Dedifferentiated amniotic fluid mesenchymal stem cell (primary cell): Measurements from ENCODE around the gene EDN3.
"Not testable (repeated sequence)": the region's sequence is repeated elsewhere in the genome, so short reads cannot be mapped to it uniquely, and the experiment has no call there.

ENCODE experiments used
- DNase-seq: peaks from one replicate; pipeline ENCODE4 v3.0.0-alpha.2; 2016; ENCODE audit errors: extremely low spot score

EDN3 gene

GRCh38 chr20:59336540-59336939 lies 36.1 kb downstream of the EDN3 start:
- no peak for DNase-seq

DNA sequence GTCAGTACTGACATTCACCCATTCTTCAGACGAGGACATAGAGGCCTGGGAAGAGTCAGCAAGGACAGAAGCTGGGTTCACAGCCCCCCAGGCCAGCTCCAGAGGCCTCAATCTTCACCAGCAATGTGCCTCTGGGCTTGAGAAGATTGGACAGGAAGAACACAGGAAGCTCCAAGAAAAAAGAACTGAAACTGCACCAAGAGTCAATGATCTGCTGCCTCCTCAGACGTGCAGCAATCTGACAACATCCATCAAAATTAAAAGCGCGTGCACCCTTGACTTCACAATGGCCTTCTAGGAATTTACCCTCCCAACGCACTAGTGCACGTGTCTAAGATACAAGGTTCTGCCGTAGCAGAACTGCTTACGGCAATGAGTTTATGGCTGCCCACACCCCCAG lies 38.0 kb downstream of the EDN3 start:
- DNase-seq, result not testable (repeated sequence)

DNA sequence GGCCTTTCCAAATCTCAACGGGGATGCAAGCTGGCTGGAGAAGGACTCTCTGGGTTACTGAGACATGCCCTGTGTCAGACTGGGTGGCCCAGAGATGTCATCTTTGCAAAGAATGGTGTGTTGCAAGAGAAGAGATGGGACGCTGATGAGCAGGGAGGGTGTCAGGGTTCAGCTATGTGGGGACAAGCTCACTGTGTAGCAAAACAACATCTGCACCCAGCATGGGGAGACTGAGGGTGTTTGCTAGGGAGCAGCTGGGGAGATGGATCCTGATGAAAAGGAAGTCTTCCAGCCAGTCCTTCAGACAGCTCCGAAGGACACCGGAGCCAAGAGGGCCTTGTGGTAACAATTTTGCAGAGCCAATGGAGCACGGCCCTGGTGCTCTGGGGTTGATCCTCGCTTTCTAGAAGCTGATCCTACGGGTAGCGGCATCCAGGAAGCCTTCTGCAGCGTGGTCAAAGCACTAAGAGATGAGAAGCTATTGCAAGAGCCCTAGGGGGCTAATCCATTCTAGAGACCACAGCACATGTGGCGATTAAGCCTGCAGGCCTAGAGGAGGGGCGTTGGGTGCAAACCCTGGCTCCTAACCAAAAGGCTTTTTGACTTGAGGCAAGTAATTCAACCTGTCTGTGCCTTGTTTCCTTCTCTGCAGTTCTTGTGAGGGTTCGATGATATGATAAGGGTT lies 39.9 kb downstream of the EDN3 start:
- DNase-seq, result no peak

DNA sequence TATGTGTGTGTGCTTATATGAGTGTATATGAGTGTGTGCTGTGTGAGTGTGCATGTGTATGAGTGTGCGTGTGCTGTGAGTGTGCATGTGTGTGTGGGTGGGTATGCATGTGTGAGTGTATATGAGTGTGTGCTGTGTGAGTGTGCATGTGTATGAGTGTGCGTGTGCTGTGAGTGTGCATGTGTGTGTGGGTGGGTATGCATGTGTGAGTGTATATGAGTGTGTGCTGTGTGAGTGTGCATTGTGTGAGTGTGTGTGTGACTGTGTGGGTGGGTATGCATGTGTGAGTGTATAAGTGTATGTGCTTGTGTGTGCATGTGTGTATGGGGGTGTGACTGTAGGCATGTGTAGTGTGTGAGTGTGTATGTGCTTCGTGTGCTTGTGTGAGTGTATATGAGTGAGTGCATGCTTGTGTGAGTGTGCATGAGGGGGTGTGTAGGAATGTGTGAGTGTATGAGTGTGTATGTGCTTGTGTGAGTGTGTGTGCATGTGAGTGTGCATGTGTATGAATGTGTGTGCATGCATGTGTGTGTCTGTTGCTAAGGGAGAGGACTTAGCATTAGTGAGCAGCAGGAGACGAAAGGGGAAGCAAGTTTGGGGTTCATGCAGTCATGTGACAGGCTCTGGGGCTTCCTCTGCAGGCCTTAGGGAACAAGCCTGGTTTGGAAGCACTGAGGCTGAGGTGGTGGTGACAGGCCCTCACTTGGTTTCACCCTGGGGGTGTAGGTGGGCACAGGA lies 41.0 kb downstream of the EDN3 start:
- not testable (repeated sequence) for DNase-seq

- DNase-seq, result no peak
Measured at GRCh38 chr20:59342023-59342957, 41.9 kb downstream of the EDN3 start.

DNA sequence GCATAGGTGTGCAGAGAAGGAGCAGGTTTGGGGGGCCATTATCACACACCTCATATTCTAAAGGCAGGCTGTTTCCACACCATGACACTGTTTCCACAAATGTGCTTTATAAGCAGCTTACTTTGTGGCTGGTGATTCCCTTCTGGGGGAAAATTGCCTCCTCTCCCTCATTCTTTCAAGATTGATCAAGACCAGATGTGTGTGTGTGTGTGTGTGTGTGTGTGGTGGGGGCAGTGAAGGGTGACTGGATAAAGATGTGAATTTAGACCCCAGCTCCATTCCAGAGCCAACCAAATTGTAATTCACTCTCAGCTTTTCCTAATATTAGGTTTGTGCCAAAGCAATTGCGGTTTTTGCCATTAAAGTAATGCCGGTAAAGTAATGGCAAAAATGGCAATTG lies 45.6 kb downstream of the EDN3 start:
- no peak for DNase-seq

DNA sequence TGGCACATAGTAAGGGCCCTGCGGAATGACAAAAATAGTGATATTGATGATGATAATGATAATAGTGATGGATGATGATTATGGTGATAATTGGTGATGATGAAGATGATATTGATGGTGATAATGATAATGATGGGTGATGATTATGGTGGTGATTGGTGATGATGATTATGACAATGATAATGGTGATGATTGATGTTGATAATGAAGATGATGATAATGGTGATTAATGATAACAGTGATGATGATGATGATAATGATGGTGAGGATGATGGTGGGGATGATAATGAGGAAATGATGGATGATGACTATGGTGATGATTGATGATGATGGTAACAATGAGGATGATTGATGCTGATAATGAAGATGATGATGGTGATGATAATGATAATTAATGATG lies 48.9 kb downstream of the EDN3 start:
- DNase-seq, result no peak

- no peak for DNase-seq
Measured at GRCh38 chr20:59350330-59351156, 50.1 kb downstream of the EDN3 start.

- DNase-seq, result peak; percentile 18
Measured at GRCh38 chr20:59351157-59352040, 51.0 kb downstream of the EDN3 start.

DNA sequence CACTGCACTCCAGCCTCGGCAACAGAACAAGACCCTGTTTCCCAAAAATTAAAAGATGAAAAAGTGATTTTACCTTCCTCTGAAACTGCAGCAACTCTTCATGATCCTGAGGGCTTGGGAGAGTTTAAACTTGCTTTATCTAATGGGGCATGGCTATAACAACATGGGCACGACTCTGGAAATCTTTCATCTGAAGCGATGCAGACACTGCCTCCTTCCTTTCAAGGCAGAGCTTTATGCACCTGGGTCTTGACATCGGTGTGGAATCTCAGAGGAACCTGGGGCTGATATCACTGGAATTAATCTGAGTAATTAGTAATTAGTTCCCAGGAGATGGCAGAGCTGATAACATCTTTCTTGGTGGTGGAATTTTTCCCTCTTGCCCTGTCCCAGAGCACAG lies 52.1 kb downstream of the EDN3 start:
- DNase-seq, result no peak

- DNase-seq, result no peak
Measured at GRCh38 chr20:59352990-59353389, 52.6 kb downstream of the EDN3 start.

DNA sequence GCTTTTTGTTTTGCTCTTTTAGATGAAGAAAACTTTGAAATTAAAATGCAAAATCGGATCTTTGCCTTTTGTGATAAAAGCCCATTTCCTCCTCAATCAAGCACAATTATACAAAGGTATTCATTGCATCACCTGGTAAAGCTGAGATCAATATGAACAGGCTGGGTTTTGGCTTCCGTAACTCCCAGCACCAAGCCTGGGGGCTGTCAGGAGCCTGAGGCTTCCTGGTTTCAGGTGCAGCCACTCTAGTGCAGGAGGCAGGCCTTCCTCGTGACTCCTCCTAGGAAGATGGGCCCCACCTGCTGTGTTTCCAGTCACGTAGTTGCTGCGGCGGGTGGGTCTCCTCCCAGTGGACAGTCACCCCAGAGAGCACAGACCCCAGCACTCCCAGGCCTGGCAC lies 54.0 kb downstream of the EDN3 start:
- DNase-seq, result no peak

DNA sequence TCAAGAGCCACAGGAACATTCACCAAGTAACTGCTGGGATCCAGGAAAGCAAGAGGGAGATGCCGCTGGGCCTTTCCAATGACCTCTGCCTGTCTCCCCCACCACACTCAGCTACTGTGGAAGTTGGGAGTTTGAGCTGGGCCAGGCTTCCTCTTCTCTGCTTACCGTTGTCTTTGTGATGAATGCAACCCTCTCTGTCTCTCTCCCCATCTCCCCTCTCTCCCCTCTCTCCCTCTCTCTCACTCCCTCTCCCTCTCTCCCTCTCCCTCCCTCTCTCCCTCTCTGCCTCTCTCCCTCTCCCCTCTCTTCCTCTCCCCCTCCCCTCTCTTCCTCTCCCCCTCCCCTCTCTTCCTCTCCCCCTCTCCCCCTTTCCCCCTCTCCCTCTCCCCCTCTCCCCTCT lies 54.8 kb downstream of the EDN3 start:
- DNase-seq, result no peak

- no peak for DNase-seq
Measured at GRCh38 chr20:59356662-59357165, 56.3 kb downstream of the EDN3 start.

DNA sequence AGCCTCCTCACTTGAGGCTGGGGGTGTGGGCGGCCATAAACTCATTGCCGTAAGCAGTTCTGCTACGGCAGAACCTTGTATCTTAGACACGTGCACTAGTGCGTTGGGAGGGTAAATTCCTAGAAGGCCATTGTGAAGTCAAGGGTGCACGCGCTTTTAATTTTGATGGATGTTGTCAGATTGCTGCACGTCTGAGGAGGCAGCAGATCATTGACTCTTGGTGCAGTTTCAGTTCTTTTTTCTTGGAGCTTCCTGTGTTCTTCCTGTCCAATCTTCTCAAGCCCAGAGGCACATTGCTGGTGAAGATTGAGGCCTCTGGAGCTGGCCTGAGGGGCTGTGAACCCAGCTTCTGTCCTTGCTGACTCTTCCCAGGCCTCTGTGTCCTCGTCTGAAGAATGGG lies 58.4 kb downstream of the EDN3 start:
- DNase-seq, result not testable (repeated sequence)

DNA sequence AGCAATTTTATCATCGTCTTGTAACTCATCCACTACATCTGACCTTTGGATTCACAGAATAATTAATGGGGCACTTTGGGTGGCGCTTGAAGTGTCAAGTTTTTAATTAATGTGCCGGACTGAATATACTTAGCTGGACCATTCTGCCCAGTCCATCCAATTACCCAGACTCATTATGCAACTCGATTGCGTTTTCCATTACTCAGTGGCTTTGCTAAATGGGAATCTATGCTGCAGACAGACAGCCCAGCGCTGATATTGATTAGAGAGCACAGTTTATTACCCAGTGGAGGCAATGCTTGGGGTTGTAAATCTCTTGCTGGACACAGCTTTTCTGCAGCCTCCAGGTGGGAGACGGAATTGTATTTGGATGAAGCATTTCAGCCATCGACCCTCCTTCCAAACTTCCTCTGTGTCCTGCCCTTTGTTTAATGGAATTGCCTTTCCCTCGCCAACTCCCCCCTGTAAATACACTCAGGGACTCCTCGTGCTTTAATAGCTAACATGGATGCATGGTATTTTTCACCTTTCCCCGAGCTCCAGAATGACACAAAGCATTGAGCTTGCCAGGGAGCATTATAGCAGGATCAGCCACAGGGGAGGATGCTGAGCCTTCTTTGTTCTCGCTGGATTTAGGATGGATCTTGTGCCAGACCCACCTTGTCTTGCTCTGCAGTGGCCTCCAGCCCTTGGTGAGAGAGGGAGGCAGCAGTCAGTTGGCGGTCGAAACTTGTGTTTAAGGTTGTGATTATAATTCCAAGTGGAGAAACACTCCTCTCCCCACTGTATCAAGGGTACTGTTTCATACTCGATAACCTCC lies 59.7 kb downstream of the EDN3 start:
- no peak for DNase-seq

DNA sequence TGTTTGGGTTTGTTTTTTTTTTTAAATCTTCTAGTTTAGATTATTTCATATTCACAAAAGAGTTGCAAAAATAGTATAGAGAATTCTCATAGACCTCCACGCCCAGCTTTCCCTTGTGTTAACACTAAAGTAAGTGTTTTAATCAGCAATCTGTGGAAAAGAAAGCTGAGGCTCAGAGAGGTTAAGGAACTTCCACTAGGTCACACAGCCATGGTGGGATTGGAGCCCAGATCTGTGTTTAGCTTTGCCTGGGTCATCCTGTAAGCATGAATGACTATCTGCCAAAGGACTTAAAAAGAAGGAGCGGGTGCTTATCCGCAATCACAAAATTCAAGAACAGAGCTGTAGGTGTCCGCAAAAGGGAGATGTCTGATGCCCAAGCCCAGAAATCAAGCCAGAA lies 60.5 kb downstream of the EDN3 start:
- no peak for DNase-seq

- no peak for DNase-seq
Measured at GRCh38 chr20:59361411-59361810, 61.0 kb downstream of the EDN3 start.

- DNase-seq, result no peak
Measured at GRCh38 chr20:59363101-59363500, 62.7 kb downstream of the EDN3 start.
